GM08714 (cell line): Measurements from ENCODE around the gene SSTR4.
"Not testable (repeated sequence)": the region's sequence is repeated elsewhere in the genome, so short reads cannot be mapped to it uniquely, and the experiment has no call there.

ENCODE experiments used
- H3K4me3 ChIP-seq: fragments of 200-500 bp; sonication (Bioruptor generic); 2 replicates; pipeline ENCODE4 v1.5.1; 2014; ENCODE audit warnings: mild to moderate bottlenecking, low read length, inconsistent platforms
- ZNF274 ChIP-seq: IDR thresholded peaks from 2 replicates; pipeline ENCODE4 v1.6.1; 2012; ENCODE audit warnings: mild to moderate bottlenecking, low read depth, low read length

Gene SSTR4

GRCh38 chr20:23023621-23024177, 11.4 kb upstream of the SSTR4 start:
- H3K4me3 ChIP-seq: no peak overlapping the region
- no peak for TF ChIP-seq ZNF274

GRCh38 chr20:23024701-23025100, 10.4 kb upstream of the SSTR4 start:
- TF ChIP-seq ZNF274: no peak
- H3K4me3 ChIP-seq: no peak overlapping the region

- not testable (repeated sequence) for H3K4me3 ChIP-seq
These were observed 9.6 kb upstream of the SSTR4 start for GRCh38 chr20:23025503-23025902.

GRCh38 chr20:23027721-23028120, 7.4 kb upstream of the SSTR4 start:
- H3K4me3 ChIP-seq: no peak overlapping the region
- no peak for TF ChIP-seq ZNF274

- no peak overlapping the region for H3K4me3 ChIP-seq
- TF ChIP-seq ZNF274: no peak
These were observed 6.7 kb upstream of the SSTR4 start for GRCh38 chr20:23028392-23028791.

- no peak for TF ChIP-seq ZNF274
- no peak overlapping the region for H3K4me3 ChIP-seq
These were observed 5.8 kb upstream of the SSTR4 start for GRCh38 chr20:23029324-23029723.

- no peak overlapping the region for H3K4me3 ChIP-seq
- TF ChIP-seq ZNF274: no peak
These were observed 3.8 kb upstream of the SSTR4 start for GRCh38 chr20:23031346-23031745.

GRCh38 chr20:23032056-23032749, 2.9 kb upstream of the SSTR4 start:
- no peak overlapping the region for H3K4me3 ChIP-seq
- TF ChIP-seq ZNF274: no peak

GRCh38 chr20:23032750-23033078, 2.4 kb upstream of the SSTR4 start:
- no peak for TF ChIP-seq ZNF274
- no peak overlapping the region for H3K4me3 ChIP-seq

- TF ChIP-seq ZNF274: no peak
- H3K4me3 ChIP-seq: no peak overlapping the region
These were observed 1.2 kb upstream of the SSTR4 start for GRCh38 chr20:23033918-23034317.

- H3K4me3 ChIP-seq: no peak overlapping the region
- TF ChIP-seq ZNF274: no peak
These were observed 619 bp downstream of the SSTR4 start for GRCh38 chr20:23035731-23036130.

GRCh38 chr20:23036371-23036770, 1.3 kb downstream of the SSTR4 start:
- TF ChIP-seq ZNF274: no peak
- no peak overlapping the region for H3K4me3 ChIP-seq

GRCh38 chr20:23037017-23037481, 1.9 kb downstream of the SSTR4 start:
- no peak for TF ChIP-seq ZNF274
- H3K4me3 ChIP-seq: no peak overlapping the region

GRCh38 chr20:23039136-23039875, 4.2 kb downstream of the SSTR4 start:
- no peak overlapping the region for H3K4me3 ChIP-seq
- no peak for TF ChIP-seq ZNF274

- no peak overlapping the region for H3K4me3 ChIP-seq
- TF ChIP-seq ZNF274: no peak
These were observed 4.9 kb downstream of the SSTR4 start for GRCh38 chr20:23039885-23040508.
